Neural cell (in vitro differentiated cells): Measurements from ENCODE around the gene SH3BP4. TPM values are rescaled to one million over a fixed set of nuclear protein-coding genes. Genes with fewer than 3 reads are reported as not detected.

Source experiments
- H2AFZ ChIP-seq: fragments of 200-600, 300-800 bp; sonication (generic), shearing (Covaris generic); 2 replicates; pipeline ENCODE4 v1.6.0; 2014; ENCODE audit warnings: low read depth, mild to moderate bottlenecking, antibody characterized with exemption, low read length, moderate library complexity
- H3F3A ChIP-seq: fragments of 200-600 bp; shearing (Covaris generic); 2 replicates; pipeline ENCODE4 v1.6.1; 2016; ENCODE audit warnings: mild to moderate bottlenecking, moderate library complexity, mixed read lengths, antibody characterized with exemption, low read length; ENCODE audit not compliant: insufficient read depth, poor library complexity, severe bottlenecking
- H3K27ac ChIP-seq: fragments of 200-600, 300-800 bp; sonication (generic), shearing (Covaris generic); 2 replicates; pipeline ENCODE4 v1.5.1; 2014; ENCODE audit warnings: mild to moderate bottlenecking, low read length, moderate library complexity
- H3K27me3 ChIP-seq: fragments of 300-800, 200-600 bp; sonication (generic), shearing (Covaris generic); 2 replicates; pipeline ENCODE4 v1.6.0; 2014; ENCODE audit warnings: mild to moderate bottlenecking, low read depth, low read length, moderate library complexity; ENCODE audit not compliant: insufficient read depth
- H3K36me3 ChIP-seq: fragments of 300-800, 200-600 bp; sonication (generic), shearing (Covaris generic); 2 replicates; pipeline ENCODE4 v1.5.1; 2014; ENCODE audit warnings: mild to moderate bottlenecking, antibody characterized with exemption, low read length, moderate library complexity; ENCODE audit not compliant: insufficient read depth
- H3K4me2 ChIP-seq: fragments of 300-800, 200-600 bp; sonication (generic), shearing (Covaris generic); 2 replicates; pipeline ENCODE4 v1.6.0; 2014; ENCODE audit warnings: mild to moderate bottlenecking, low read length
- H3K4me3 ChIP-seq: fragments of 300-800, 200-600 bp; sonication (generic), shearing (Covaris generic); 2 replicates; pipeline ENCODE4 v1.5.1; 2014; ENCODE audit warnings: mild to moderate bottlenecking, low read length, moderate library complexity
- H3K79me2 ChIP-seq: fragments of 200-600 bp; shearing (Covaris generic); replicated peaks from 2 replicates; pipeline ENCODE4 v1.6.0; 2014; ENCODE audit warnings: mild to moderate bottlenecking, low read length, moderate library complexity; ENCODE audit not compliant: insufficient read depth
- H3K9ac ChIP-seq: fragments of 300-800, 200-600 bp; sonication (generic), shearing (Covaris generic); 2 replicates; pipeline ENCODE4 v1.6.1; 2016; ENCODE audit warnings: mild to moderate bottlenecking, low read length, mixed read lengths
- H3K9me2 ChIP-seq: fragments of 200-600 bp; shearing (Covaris generic); 2 replicates; pipeline ENCODE4 v1.6.1; 2016; ENCODE audit warnings: mild to moderate bottlenecking, low read length, mixed read lengths; ENCODE audit not compliant: insufficient read depth
- H3K9me3 ChIP-seq: fragments of 200-600, 300-800 bp; sonication (generic), shearing (Covaris generic); 2 replicates; pipeline ENCODE4 v1.6.1; 2016; ENCODE audit warnings: mild to moderate bottlenecking, mixed run types, low read length, moderate library complexity, mixed read lengths
- H4K20me1 ChIP-seq: fragments of 200-600 bp; shearing (Covaris generic); 2 replicates; pipeline ENCODE4 v1.6.1; 2016; ENCODE audit warnings: mild to moderate bottlenecking, mixed run types; ENCODE audit not compliant: insufficient read depth
- EP300 ChIP-seq: fragments of 450-650 bp; conservative IDR thresholded peaks from 2 replicates; pipeline ENCODE4 v1.6.1; 2014; ENCODE audit warnings: antibody characterized with exemption, mild to moderate bottlenecking, moderate library complexity; ENCODE audit not compliant: poor library complexity, severe bottlenecking
- EZH2 ChIP-seq: fragments of 200-600, 300-800 bp; shearing (Covaris generic), sonication (generic); IDR thresholded peaks from 2 replicates; pipeline ENCODE4 v1.6.1; 2014; ENCODE audit warnings: antibody characterized with exemption, low read length, borderline replicate concordance, mild to moderate bottlenecking; ENCODE audit not compliant: insufficient read depth, poor library complexity, severe bottlenecking
- MXI1 ChIP-seq: fragments of 450-650 bp; conservative IDR thresholded peaks from 2 replicates; pipeline ENCODE4 v1.6.1; 2014; ENCODE audit warnings: antibody characterized with exemption, mild to moderate bottlenecking; ENCODE audit not compliant: poor library complexity, severe bottlenecking
- POLR2AphosphoS5 ChIP-seq: IDR thresholded peaks from 2 replicates; pipeline ENCODE4 v1.6.1; 2012
- RAD21 ChIP-seq: fragments of 450-650 bp; conservative IDR thresholded peaks from 2 replicates; pipeline ENCODE4 v1.6.1; 2014; ENCODE audit warnings: antibody characterized with exemption, mild to moderate bottlenecking, moderate library complexity
- REST ChIP-seq: IDR thresholded peaks from 2 replicates; pipeline ENCODE4 v1.6.1; 2012; ENCODE audit warnings: borderline replicate concordance
- SMC3 ChIP-seq: fragments of 450-650 bp; conservative IDR thresholded peaks from 2 replicates; pipeline ENCODE4 v1.6.1; 2014; ENCODE audit warnings: antibody characterized with exemption, mild to moderate bottlenecking, moderate library complexity; ENCODE audit not compliant: poor library complexity
- TAF1 ChIP-seq: IDR thresholded peaks from 2 replicates; pipeline ENCODE4 v1.6.1; 2012; ENCODE audit warnings: low read depth
- polyA plus RNA-seq: library from polyadenylated mRNA; depleted of rRNA; stranded (reverse); fragments of >200 nt; gene quantifications from 2 replicates; pipeline ENCODE4 v1.2.3, GENCODE V29; 2014
- TF ChIP-seq, protein P1 (sequence below): fragments of 450-650 bp; IDR thresholded peaks from 2 replicates; pipeline ENCODE4 v1.5.1; 2014; ENCODE audit warnings: antibody characterized with exemption, mild to moderate bottlenecking, moderate library complexity; ENCODE audit not compliant: poor library complexity, severe bottlenecking

Gene SH3BP4
- polyA plus RNA-seq, 1 donor from 2014 or later = 3.3 TPM

DNA sequence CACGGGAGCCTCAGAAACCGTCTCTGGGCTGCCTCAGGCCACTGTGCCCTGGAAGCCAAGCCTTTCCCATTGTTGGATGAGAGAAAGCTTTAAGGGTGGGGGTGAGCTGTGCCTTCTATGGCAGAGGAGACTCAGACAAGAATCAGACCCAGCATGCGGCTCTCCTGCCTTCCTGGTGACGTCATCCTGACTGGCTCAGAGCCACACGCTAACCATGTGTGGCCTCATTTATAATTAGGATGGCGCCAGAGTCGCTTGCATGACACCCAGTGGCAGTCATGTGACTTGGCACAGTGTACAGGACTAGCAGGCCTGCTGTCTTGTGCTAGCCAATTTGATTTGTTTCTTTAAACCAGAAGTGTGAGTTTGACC, 99.1 kb downstream of the SH3BP4 start:
- no peak overlapping the region for H3K4me2 ChIP-seq
- no peaks in the 10 kb centered on the region for H3K27me3 ChIP-seq
- no peaks in the 10 kb centered on the region for H3K9me2 ChIP-seq
- no peaks in the 10 kb centered on the region for H3K79me2 ChIP-seq
- H3K27ac ChIP-seq = no peak overlapping the region
- H3K9me3 ChIP-seq = no peaks in the 10 kb centered on the region
- no peaks in the 10 kb centered on the region for H3F3A ChIP-seq
- TF ChIP-seq SMC3 = no peak
- H4K20me1 ChIP-seq = no peaks in the 10 kb centered on the region
- no peak overlapping the region for H3K4me3 ChIP-seq
- H3K9ac ChIP-seq = no peak overlapping the region
- H3K36me3 ChIP-seq = no peaks in the 10 kb centered on the region
- H2AFZ ChIP-seq = no peak overlapping the region

GRCh38 chr2:235051436-235052260, 99.8 kb downstream of the SH3BP4 start:
- H3K79me2 ChIP-seq = no peaks in the 10 kb centered on the region
- H3K27ac ChIP-seq = no peak overlapping the region
- no peaks in the 10 kb centered on the region for H3K9me2 ChIP-seq
- no peaks in the 10 kb centered on the region for H3K9me3 ChIP-seq
- no peaks in the 10 kb centered on the region for H3K36me3 ChIP-seq
- no peak overlapping the region for H2AFZ ChIP-seq
- no peaks in the 10 kb centered on the region for H3F3A ChIP-seq
- TF ChIP-seq SMC3 (no peak), POLR2AphosphoS5 (no peak), EZH2 (no peak), TAF1 (no peak), REST (no peak), RAD21 (no peak), MXI1 (no peak), EP300 (no peak)
- TF ChIP-seq, protein P1, sequence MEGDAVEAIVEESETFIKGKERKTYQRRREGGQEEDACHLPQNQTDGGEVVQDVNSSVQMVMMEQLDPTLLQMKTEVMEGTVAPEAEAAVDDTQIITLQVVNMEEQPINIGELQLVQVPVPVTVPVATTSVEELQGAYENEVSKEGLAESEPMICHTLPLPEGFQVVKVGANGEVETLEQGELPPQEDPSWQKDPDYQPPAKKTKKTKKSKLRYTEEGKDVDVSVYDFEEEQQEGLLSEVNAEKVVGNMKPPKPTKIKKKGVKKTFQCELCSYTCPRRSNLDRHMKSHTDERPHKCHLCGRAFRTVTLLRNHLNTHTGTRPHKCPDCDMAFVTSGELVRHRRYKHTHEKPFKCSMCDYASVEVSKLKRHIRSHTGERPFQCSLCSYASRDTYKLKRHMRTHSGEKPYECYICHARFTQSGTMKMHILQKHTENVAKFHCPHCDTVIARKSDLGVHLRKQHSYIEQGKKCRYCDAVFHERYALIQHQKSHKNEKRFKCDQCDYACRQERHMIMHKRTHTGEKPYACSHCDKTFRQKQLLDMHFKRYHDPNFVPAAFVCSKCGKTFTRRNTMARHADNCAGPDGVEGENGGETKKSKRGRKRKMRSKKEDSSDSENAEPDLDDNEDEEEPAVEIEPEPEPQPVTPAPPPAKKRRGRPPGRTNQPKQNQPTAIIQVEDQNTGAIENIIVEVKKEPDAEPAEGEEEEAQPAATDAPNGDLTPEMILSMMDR = no peak
- H3K27me3 ChIP-seq = no peaks in the 10 kb centered on the region
- H3K4me3 ChIP-seq = no peak overlapping the region
- no peak overlapping the region for H3K4me2 ChIP-seq
- H4K20me1 ChIP-seq = no peaks in the 10 kb centered on the region
- no peak overlapping the region for H3K9ac ChIP-seq
